ENCODE data around the gene LAP3.
A peak's percentile ranks its signal among the peaks of the same experiment; 100 is the strongest.

LAP3 gene

DNA sequence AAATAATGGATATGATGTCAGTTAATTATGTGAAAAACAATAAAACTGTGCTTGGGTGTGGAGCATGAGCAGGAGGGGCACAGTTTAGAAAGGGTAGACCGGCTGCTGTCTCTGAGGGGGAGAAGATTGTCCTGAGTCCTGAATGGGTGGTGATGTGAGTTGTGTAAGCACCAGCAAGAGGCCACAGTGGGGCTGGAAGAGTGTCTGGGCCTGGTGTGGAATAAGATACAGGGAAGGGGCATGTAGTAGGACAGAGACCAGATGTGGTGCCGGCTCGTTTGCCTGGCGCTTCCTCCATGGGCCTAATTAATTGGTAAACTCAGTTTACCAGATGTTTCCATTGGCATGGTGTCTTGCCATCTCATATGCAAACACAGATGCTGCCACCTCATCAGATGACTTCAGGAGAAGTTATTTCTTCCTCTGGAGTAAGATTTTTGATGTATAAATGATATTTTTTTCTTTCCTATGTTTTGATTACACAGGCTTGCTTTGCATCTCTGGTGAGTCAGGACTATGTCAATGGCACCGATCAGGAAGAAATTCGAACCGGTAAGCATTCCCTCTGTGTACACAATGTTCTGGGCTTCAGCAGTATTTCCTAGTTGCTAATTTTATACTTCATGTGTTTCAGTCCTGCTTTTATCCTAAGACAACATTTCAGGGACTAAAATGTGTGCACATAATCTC, 42.6 kb downstream of the LAP3 start:
- DNase-seq (ENCODE audit: low read depth): no peak

DNA sequence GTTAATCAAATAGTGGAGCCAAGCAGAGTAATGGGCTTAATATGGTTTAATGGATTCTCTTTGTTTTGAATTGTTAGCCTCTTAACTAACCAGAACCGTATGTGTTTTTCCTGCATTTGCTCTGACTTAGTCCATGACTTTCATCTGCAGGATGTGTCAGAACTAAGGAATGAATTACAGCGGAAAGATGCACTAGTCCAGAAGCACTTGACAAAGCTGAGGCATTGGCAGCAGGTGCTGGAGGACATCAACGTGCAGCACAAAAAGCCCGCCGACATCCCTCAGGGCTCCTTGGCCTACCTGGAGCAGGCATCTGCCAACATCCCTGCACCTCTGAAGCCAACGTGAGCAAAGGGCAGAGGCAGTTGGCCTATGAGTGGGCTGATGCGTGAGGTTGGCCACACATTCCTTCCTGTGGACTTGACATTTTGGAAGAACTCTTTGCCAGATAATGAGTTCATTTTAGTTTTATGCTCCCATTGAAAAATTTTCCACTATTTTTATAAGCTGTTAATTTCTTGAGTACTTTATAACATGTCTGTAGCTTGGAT, 46.5 kb downstream of the LAP3 start:
- peak; percentile 50 for DNase-seq (ENCODE audit: low read depth)

DNA sequence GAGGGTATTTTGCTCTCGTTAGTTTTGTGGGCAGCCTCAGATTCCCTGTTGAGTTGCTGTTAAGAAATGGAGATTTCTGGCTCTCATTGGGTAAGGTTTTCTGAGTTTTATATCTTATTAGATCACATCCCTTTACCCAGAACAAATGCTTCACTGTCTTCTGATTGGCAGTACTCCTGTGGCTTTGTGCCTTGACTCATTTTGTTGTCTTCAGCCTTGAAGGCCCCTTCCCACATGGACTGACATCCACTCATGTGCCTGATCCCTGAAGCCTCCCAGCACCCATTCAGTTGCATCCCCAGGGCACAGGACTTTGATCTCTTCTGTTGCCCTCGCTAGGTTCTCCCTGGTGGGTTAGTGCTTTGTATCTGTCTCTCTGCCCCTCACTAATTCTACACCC, 47.8 kb downstream of the LAP3 start:
- DNase-seq (ENCODE audit: low read depth): no peak

DNA sequence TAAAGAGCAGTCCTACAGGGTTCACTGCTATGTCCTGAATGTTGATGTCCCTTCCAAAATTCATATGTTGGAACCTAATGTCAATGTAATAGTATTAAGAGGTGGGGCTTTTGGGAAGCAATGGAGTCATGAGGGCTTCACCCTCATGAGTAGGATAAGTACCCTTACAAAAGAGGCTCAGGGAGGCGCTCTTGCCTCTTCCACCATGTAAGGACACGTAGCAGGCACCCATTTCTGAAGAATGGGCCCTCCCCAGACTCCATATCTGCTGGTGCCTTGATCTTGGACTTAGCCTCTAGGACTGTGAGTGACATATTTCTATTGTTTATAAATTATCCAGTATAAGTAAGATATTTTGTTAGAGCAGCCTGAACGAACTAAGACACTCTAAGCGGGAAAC, 53.2 kb downstream of the LAP3 start:
- DNase-seq (ENCODE audit: low read depth): no peak

DNA sequence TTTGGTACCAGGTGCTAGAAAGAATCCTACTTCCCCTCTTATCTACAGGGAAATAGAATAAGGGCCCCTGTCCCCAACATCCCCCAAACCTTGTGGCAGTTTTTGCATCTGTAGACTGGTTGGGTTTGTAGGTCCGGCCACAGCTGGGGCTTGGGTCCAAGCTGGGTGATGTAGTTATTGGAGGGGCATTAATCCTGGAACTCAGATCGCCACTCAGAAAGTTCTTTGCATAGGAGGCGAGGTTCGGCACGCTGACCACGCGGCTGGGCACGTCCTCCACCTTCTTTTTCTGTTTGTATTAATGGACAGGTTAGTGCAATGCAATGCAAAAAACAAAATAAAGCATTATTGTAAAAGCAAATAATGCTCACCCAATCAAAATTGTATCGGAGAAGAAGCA, 56.6 kb downstream of the LAP3 start:
- DNase-seq (ENCODE audit: low read depth): no peak

DNA sequence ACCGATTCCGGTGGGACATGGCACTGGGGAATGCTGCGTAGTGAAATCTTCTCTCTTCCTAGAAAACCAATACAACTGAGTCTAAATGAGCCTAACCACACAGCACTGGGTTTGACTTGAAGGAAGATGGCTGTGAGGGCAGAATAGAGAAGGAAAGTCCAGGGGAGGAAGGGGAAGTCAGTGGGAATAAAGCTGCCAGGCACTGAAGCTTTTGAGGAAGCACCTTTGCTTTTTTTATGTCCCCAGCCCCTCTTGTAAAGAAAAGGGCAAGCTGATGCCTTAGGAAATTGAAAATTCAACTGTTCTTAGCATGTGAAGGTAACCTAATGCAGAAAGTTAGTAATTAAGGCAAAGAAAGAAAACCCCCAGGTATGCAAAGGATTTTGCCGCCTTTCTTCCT, 58.1 kb downstream of the LAP3 start:
- no peak for DNase-seq (ENCODE audit: low read depth)

DNA sequence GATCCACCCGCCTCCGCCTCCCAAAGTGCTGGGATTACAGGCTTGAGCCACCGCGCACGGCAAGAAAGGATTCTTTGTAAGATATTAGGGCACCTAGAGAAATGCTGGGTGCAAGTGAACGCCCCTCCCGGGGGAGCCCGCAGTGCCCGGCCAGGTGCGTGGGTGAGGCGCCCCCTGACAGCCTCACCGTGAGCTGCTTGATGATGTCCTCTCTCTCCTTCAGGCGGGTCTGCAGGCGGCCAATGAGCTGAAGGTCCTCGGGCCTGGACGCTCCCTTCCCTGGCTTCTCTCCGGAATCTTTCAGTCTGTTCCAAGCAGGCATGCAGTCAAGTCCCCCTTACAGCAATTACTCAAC, 59.3 kb downstream of the LAP3 start:
- no peak for DNase-seq (ENCODE audit: low read depth)

DNA sequence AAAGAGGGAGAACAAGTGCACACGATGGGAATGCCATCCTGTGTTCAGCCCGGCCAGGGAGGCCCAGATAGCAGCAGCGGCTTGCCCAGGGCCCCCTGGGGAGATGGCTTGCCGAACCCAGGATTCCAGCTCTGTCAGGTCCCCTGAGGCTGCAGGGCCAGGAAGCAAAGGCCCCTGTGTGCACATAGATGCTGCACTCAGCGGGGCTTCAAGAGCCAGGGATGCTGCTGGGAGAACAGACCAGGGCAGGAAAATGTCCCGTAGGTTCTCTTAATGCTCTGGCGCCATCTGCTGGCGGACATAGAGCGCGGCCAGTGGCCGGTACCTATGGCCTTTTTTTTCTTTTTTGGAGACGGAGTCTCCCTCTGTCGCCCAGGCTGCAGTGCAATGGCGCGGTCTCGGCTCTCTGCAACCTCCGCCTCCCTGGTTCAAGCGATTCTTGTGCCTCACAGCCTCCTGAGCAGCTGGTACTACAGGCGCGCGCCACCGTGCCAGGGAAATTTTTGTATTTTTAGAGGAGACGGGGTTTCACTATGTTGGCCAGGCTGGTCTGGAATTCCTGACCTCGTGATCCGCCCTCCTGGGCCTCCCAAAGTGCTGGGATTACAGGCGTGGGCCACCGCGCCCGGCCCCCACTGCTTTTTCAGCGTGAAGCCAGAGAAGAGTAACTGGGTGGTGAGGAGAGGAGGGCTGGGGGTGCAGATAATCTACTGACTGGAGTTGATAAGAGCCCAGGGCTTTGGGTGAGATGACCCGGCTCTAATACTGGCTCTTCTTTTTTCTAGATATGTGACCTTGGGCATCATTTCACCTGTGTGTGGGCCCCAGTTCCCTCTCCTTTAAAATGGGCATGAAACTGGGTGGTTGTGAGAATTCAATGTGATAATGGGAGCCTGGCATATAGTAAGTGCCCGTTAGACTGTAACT, 60.0 kb downstream of the LAP3 start:
- DNase-seq (ENCODE audit: low read depth): no peak

DNA sequence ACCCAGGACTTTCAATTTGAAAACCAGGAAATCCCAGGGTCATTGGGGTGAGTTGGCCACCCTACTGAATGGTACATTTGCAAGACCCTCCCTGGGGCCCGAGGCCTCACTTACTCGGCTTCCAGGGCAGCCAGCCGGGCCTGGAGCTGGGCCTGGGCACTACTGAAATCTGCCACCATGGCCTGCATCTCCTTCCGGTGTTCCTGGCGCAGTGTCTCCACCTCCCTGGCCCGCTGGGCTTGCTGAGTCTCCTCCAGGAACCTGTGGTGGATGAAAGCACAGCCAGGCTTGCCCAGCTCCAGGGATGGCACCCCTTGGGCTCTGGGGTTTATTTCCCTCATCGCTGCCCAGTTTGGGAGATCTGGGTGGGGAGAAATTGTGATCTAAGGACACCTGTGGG, 62.1 kb downstream of the LAP3 start:
- no peak for DNase-seq (ENCODE audit: low read depth)

DNA sequence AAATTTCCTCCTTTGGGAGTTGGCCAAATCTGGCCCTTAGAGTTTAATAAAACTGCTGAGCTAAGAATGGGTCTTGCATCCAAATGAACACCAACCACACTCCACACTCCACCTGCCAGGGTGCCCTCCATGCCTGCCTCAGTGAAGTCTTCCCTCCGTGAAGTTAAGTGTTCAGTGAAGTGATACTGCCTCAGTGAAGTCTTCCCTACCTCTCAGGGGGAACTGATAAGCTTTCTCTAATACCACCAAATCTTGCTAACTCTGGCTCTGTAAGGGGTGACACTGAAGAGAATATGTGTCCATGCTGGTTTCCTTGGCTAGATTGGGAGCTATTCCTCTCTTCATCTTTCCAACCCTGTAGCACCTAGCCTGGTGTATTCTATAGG, 65.4 kb downstream of the LAP3 start:
- DNase-seq (ENCODE audit: low read depth): no peak

DNA sequence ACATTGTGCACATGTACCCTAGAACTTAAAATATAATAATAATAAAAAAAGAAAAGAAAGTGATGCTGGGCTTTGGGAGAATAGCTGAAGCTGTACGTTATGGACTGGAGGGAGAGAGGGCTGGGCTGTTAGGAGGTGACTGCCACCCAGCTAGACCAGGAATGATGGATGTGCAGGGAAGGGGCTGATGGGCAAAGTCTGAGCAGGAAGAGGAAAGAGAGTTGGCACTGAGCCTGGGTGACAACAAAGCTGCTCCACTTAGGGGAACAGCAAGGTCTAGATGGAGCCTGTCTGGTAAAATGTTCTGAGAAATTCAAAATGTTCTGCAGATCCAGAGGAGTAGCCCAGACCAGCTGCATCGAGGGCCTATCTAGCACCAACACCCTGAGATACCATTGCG, 69.7 kb downstream of the LAP3 start:
- DNase-seq (ENCODE audit: low read depth): no peak

DNA sequence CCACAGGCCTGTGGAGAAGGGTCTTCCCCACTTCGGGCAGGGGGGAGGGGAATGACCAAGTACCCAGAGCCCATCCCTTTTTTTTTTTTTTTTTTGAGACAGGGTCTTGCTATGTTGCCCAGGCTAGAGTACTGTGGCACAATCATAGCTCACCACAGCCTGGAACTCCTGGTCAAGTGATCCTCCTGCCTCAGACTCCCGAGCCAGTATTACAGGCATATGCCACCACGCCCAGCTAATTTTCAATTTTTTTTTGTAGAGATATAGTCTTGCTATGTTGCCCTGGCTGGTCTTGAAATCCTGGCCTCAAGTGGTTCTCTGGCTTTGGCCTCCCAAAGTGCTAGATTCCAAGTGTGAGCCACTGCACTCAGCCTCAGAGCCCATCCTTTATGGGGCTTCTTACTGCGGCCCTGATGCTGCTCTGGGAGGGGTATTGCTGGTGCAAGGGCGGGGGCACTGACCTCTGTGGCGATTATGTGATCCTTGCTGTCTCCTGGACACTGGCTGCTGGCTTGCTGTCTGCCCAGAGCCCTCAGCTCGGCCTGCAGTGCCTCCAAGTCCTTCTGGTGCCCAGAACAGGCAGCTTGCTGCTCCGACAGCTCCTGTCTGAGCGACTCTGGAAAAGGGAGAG, 70.3 kb downstream of the LAP3 start:
- no peak for DNase-seq (ENCODE audit: low read depth)

DNA sequence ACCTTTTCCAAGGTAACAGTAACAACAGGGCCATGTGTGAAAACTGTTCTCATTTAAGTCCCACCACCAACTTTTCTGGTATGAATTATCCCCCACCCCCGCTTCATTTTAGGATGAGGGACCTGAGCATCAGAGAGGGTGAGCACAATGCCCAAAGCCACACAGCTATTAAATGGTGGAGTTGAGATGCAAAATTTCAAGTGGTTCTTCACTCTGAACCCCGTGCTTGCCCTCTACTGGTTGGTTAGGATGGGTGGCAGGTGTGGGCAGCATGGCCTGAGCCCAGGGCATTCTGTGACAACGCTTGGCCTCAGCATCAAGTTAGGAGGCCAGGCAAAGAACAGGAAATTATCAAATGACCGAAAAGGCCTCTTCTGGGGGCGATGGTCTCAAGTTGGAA, 70.9 kb downstream of the LAP3 start:
- no peak for DNase-seq (ENCODE audit: low read depth)

DNA sequence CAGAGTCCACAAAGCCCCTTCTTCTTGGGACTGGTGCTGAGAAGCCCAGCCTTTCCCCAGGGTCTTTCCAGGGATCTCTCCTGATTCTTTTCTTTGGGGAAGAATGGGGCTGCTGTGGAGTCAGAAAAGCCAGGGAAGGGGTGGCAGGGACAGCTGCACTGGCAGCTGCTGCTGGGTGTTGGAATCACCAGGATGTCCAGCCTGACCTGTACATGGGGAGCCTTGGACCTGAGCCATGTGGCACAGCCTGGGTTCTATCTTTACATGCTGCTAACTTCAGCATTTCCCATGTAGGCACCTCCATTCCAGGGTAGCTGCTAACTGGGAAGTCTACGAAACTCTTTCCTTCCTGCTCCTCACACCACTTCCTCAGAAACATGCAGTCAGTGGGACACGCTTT, 73.4 kb downstream of the LAP3 start:
- DNase-seq (ENCODE audit: low read depth): no peak

DNA sequence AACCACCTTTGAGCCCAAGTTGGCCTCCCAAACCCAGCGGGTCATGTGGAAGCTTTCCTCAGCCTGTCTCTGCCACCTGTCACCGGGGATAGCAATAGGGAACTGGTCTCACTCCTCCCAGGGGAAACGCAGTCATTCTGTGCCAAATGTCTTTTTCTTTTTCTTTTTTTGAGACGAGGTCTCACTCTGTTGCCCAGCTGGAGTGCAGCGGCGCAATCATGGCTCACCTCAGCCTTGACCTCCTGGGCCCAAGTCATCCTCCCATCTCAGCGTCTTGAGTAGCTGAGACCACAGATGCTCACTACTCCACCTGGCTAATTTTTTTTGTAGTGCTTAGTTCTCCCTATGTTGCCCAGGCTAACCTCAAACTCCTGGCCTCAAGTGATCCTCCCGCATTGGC, 77.7 kb downstream of the LAP3 start:
- DNase-seq (ENCODE audit: low read depth): no peak

DNA sequence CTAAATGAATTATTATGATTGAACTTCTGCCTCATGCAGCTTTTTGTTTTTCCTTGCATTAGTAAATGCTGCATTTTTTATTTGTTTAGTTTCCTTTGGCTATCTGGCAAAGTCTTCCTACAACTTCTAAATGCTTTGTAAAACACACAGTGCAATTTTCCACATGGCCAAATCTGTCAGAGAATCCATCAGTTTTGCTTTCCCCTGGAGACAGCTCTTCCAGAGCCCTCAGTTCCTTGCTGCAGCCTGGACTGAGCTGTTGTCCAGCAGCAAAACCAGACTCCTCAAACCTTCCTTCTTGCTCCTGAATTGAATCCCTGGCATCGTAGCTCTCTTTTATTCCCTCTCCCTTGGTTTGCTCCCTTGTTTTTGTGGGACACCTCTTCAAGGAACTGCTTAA, 80.1 kb downstream of the LAP3 start:
- no peak for DNase-seq (ENCODE audit: low read depth)

Measured in GM04503 (cell line).